K562 (cell line): ENCODE measurements around the gene ICAM1. TPM values are rescaled to one million over a fixed set of nuclear protein-coding genes. Genes with fewer than 3 reads are reported as not detected.

Source experiments
- ATF3 ChIP-seq, 2 experiments: fragments of 450-650 bp in 1 of 2; sonication (generic) in 1 of 2; formaldehyde crosslinking in 1 of 2; IDR thresholded peaks in 1 of 2; conservative IDR thresholded peaks in 1 of 2; 2 replicates each; pipeline versions ENCODE4 v1.6.1 to v1.8.1; 2016 to 2023; ENCODE audit warnings: mild to moderate bottlenecking in 2 of 2, moderate library complexity in 2 of 2, inconsistent platforms in 1 of 2, missing genetic modification reagents in 1 of 2
- EP400 ChIP-seq: fragments of 450-650 bp; IDR thresholded peaks from 2 replicates; pipeline ENCODE4 v1.6.1; 2017; ENCODE audit warnings: antibody characterized with exemption, mild to moderate bottlenecking, moderate library complexity
- HNRNPLL ChIP-seq: fragments of 200-400 bp; formaldehyde crosslinking; IDR thresholded peaks from 2 replicates; pipeline ENCODE4 v1.6.1; 2017; ENCODE audit warnings: low read length, low read depth, mild to moderate bottlenecking; ENCODE audit not compliant: poor library complexity, severe bottlenecking
- NFRKB ChIP-seq: fragments of 450-650 bp; IDR thresholded peaks from 2 replicates; pipeline ENCODE4 v1.6.1; 2016; ENCODE audit warnings: low read depth
- THRAP3 ChIP-seq: fragments of 450-650 bp; IDR thresholded peaks from 2 replicates; pipeline ENCODE4 v1.6.1; 2016; ENCODE audit warnings: mild to moderate bottlenecking, inconsistent platforms, borderline replicate concordance
- YY1 ChIP-seq, 3 experiments: IDR thresholded peaks; 2 replicates each; pipeline ENCODE4 v1.6.1; 2011; ENCODE audit warnings: low read length in 2 of 3, mild to moderate bottlenecking in 2 of 3, moderate library complexity in 2 of 3, borderline replicate concordance in 1 of 3, control low read depth in 1 of 3, low read depth in 1 of 3; ENCODE audit not compliant: insufficient read depth in 3 of 3, insufficient replicate concordance in 2 of 3, control insufficient read depth in 1 of 3, insufficient read length in 1 of 3; ENCODE audit errors: extremely low read depth in 1 of 3
- polyA plus RNA-seq, 8 experiments: library from polyadenylated mRNA; depleted of rRNA in 4 of 8; stranded (reverse) in 5 of 8; unstranded in 3 of 8; fragments of >200 nt; fragmentation: Nextera tagmentation in 2 of 8; fragmentation: Illumina TruSeq in 1 of 8; extraction: Ambion mirVana in 2 of 8; extraction: Trizol in 1 of 8; gene quantifications; 2 replicates each; pipeline versions ENCODE4 v1.2.1 to v1.2.3, GENCODE V29; 2011 to 2014; ENCODE audit warnings: inconsistent platforms in 1 of 8, missing spikeins in 1 of 8
- total RNA-seq, 7 experiments: library from RNA; depleted of rRNA in 6 of 7; stranded (reverse); fragments of >200 nt in 6 of 7; fragmentation: Illumina TruSeq in 2 of 7; extraction: Trizol in 2 of 7; gene quantifications; 2 replicates each; pipeline versions ENCODE4 v1.2.1 to v1.2.3, GENCODE V29; 2011 to 2021; ENCODE audit warnings: low replicate concordance in 1 of 7
- TF ChIP-seq, protein P1 (sequence below): fragments of 450-650 bp; IDR thresholded peaks from 2 replicates; pipeline ENCODE4 v1.6.1; 2014; ENCODE audit warnings: low read depth, mild to moderate bottlenecking, moderate library complexity, borderline replicate concordance
- TF ChIP-seq, protein P2 (sequence below): fragments of 450-650 bp; IDR thresholded peaks from 2 replicates; pipeline ENCODE4 v1.6.1; 2018; ENCODE audit not compliant: partially characterized antibody
- TF ChIP-seq, protein P3 (sequence below): sonication (generic); formaldehyde crosslinking; IDR thresholded peaks from 2 replicates; pipeline ENCODE4 v1.8.0; 2022; ENCODE audit warnings: mild to moderate bottlenecking, missing genetic modification reagents
- TF ChIP-seq, protein P4 (sequence below): sonication (generic); formaldehyde crosslinking; IDR thresholded peaks from 2 replicates; pipeline ENCODE4 v1.8.0; 2022; ENCODE audit warnings: mild to moderate bottlenecking, missing genetic modification reagents

Gene ICAM1
- total and polyA plus RNA-seq, 9 of the 15 experiments (the other 6 are each of a cell fraction or from before 2014, with no cell fraction given): 2.3 to 24.4 (median 13.4) TPM

GRCh38 chr19:10334588-10335351 is 63.9 kb downstream of the ICAM1 start (continued):
- TF ChIP-seq, protein P1, sequence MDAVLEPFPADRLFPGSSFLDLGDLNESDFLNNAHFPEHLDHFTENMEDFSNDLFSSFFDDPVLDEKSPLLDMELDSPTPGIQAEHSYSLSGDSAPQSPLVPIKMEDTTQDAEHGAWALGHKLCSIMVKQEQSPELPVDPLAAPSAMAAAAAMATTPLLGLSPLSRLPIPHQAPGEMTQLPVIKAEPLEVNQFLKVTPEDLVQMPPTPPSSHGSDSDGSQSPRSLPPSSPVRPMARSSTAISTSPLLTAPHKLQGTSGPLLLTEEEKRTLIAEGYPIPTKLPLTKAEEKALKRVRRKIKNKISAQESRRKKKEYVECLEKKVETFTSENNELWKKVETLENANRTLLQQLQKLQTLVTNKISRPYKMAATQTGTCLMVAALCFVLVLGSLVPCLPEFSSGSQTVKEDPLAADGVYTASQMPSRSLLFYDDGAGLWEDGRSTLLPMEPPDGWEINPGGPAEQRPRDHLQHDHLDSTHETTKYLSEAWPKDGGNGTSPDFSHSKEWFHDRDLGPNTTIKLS: no peak
- TF ChIP-seq, protein P2, sequence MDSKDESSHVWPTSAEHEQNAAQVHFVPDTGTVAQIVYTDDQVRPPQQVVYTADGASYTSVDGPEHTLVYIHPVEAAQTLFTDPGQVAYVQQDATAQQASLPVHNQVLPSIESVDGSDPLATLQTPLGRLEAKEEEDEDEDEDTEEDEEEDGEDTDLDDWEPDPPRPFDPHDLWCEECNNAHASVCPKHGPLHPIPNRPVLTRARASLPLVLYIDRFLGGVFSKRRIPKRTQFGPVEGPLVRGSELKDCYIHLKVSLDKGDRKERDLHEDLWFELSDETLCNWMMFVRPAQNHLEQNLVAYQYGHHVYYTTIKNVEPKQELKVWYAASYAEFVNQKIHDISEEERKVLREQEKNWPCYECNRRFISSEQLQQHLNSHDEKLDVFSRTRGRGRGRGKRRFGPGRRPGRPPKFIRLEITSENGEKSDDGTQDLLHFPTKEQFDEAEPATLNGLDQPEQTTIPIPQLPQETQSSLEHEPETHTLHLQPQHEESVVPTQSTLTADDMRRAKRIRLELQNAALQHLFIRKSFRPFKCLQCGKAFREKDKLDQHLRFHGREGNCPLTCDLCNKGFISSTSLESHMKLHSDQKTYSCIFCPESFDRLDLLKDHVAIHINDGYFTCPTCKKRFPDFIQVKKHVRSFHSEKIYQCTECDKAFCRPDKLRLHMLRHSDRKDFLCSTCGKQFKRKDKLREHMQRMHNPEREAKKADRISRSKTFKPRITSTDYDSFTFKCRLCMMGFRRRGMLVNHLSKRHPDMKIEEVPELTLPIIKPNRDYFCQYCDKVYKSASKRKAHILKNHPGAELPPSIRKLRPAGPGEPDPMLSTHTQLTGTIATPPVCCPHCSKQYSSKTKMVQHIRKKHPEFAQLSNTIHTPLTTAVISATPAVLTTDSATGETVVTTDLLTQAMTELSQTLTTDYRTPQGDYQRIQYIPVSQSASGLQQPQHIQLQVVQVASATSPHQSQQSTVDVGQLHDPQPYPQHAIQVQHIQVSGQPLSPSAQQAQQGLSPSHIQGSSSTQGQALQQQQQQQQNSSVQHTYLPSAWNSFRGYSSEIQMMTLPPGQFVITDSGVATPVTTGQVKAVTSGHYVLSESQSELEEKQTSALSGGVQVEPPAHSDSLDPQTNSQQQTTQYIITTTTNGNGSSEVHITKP: peak; percentile 75
- no peak for TF ChIP-seq NFRKB
- TF ChIP-seq, protein P3, sequence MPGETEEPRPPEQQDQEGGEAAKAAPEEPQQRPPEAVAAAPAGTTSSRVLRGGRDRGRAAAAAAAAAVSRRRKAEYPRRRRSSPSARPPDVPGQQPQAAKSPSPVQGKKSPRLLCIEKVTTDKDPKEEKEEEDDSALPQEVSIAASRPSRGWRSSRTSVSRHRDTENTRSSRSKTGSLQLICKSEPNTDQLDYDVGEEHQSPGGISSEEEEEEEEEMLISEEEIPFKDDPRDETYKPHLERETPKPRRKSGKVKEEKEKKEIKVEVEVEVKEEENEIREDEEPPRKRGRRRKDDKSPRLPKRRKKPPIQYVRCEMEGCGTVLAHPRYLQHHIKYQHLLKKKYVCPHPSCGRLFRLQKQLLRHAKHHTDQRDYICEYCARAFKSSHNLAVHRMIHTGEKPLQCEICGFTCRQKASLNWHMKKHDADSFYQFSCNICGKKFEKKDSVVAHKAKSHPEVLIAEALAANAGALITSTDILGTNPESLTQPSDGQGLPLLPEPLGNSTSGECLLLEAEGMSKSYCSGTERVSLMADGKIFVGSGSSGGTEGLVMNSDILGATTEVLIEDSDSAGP (CRISPR knock-in tag): no peak
- TF ChIP-seq ATF3 (IDR thresholded peaks at IDR 0.05): no peak
- TF ChIP-seq ATF3 (CRISPR knock-in tag; conservative IDR thresholded peaks at IDR 0.05): no peak
- TF ChIP-seq HNRNPLL: peak; percentile 23
- TF ChIP-seq EP400: peak; percentile 75
- TF ChIP-seq, protein P4, sequence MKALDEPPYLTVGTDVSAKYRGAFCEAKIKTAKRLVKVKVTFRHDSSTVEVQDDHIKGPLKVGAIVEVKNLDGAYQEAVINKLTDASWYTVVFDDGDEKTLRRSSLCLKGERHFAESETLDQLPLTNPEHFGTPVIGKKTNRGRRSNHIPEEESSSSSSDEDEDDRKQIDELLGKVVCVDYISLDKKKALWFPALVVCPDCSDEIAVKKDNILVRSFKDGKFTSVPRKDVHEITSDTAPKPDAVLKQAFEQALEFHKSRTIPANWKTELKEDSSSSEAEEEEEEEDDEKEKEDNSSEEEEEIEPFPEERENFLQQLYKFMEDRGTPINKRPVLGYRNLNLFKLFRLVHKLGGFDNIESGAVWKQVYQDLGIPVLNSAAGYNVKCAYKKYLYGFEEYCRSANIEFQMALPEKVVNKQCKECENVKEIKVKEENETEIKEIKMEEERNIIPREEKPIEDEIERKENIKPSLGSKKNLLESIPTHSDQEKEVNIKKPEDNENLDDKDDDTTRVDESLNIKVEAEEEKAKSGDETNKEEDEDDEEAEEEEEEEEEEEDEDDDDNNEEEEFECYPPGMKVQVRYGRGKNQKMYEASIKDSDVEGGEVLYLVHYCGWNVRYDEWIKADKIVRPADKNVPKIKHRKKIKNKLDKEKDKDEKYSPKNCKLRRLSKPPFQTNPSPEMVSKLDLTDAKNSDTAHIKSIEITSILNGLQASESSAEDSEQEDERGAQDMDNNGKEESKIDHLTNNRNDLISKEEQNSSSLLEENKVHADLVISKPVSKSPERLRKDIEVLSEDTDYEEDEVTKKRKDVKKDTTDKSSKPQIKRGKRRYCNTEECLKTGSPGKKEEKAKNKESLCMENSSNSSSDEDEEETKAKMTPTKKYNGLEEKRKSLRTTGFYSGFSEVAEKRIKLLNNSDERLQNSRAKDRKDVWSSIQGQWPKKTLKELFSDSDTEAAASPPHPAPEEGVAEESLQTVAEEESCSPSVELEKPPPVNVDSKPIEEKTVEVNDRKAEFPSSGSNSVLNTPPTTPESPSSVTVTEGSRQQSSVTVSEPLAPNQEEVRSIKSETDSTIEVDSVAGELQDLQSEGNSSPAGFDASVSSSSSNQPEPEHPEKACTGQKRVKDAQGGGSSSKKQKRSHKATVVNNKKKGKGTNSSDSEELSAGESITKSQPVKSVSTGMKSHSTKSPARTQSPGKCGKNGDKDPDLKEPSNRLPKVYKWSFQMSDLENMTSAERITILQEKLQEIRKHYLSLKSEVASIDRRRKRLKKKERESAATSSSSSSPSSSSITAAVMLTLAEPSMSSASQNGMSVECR (CRISPR knock-in tag): 0 out of 2 replicates have a peak, but pooled peaks have one; percentile 38
- peak in 2 of 3 experiments; percentile 38 to 58 for TF ChIP-seq YY1 (IDR thresholded peaks at IDR 0.05; ENCODE audit: borderline replicate concordance in 1 of 3, control insufficient read depth in 1 of 3, extremely low read depth in 1 of 3, insufficient read depth in 3 of 3, insufficient read length in 1 of 3, insufficient replicate concordance in 2 of 3, low read depth in 1 of 3, low read length in 2 of 3)
- no peak for TF ChIP-seq THRAP3
